AG09309 (cell line): ENCODE data around the gene PIGN.

Experiments
- DNase-seq: peaks from one replicate; pipeline ENCODE4 v3.0.0-alpha.2; 2010; ENCODE audit warnings: low read depth
- H3K4me3 ChIP-seq: 2 replicates; pipeline ENCODE4 v1.5.1; 2011; ENCODE audit warnings: mild to moderate bottlenecking, low read depth, low read length, moderate library complexity; ENCODE audit not compliant: control insufficient read depth
- CTCF ChIP-seq: IDR thresholded peaks from 2 replicates; pipeline ENCODE4 v1.5.1; 2011; ENCODE audit warnings: mild to moderate bottlenecking, low read depth, low read length, inconsistent platforms; ENCODE audit not compliant: insufficient read depth, control insufficient read depth; ENCODE audit errors: missing control alignments

The PIGN gene

GRCh38 chr18:62089174-62089573 lies 97.7 kb downstream of the PIGN start:
- DNase-seq = no peak
- no peak for TF ChIP-seq CTCF

GRCh38 chr18:62088156-62088555 lies 98.7 kb downstream of the PIGN start:
- TF ChIP-seq CTCF = no peak
- H3K4me3 ChIP-seq = no peak overlapping the region
- DNase-seq = peak; percentile 34

More at GRCh38 chr18:62089174-62089573, 97.7 kb downstream of the PIGN start:
- no peak overlapping the region for H3K4me3 ChIP-seq

- no peak overlapping the region for H3K4me3 ChIP-seq
- TF ChIP-seq CTCF = no peak
- DNase-seq = no peak
Observed at GRCh38 chr18:62085756-62086155, 101.1 kb downstream of the PIGN start.

GRCh38 chr18:62081761-62082294 lies 105.0 kb downstream of the PIGN start:
- no peak for TF ChIP-seq CTCF
- H3K4me3 ChIP-seq = no peak overlapping the region

GRCh38 chr18:62081248-62081647 lies 105.6 kb downstream of the PIGN start:
- TF ChIP-seq CTCF = no peak
- H3K4me3 ChIP-seq = no peak overlapping the region
- DNase-seq = no peak

More at GRCh38 chr18:62081761-62082294, 105.0 kb downstream of the PIGN start:
- no peak for DNase-seq

- no peak for DNase-seq
- TF ChIP-seq CTCF = no peak
- H3K4me3 ChIP-seq = no peak overlapping the region
Observed at GRCh38 chr18:62080172-62080900, 106.5 kb downstream of the PIGN start.
